K562 (cell line): ENCODE measurements around the gene LDLRAD3. TPM values are rescaled to one million over a fixed set of nuclear protein-coding genes. Genes with fewer than 3 reads are reported as not detected.

ENCODE experiments used
- ATAC-seq: fragments of 200-7000 bp; cut with Tn5 transposase; 3 replicates; pipeline ENCODE4 v1.9.1; 2020; ENCODE audit warnings: moderate library complexity
- BruUV-seq: library from RNA; stranded (reverse); fragments of 400-500 nt; replicated peaks from 2 replicates; lab custom pipeline; 2021; lab: Mats Ljungman, UMichigan
- CTCF ChIA-PET: fragments of 300-600 bp; formaldehyde crosslinking; extraction: SDS; loops from one replicate; lab custom pipeline; 2021; ENCODE audit warnings: low intra/inter-chr PET ratio; lab: Yijun Ruan, JAX
- POLR2A ChIA-PET: fragments of 300-600, 350-650 bp; sonication (Branson Sonifier 250); formaldehyde crosslinking; extraction: SDS; loops from one replicate; lab custom pipeline; 2021; ENCODE audit warnings: antibody characterized with exemption, inconsistent platforms; lab: Yijun Ruan, JAX
- DNase-seq, 4 experiments: peaks; one replicate each; pipeline versions ENCODE4 v3.0.0 to v3.0.0-alpha.2; 2011 to 2018; ENCODE audit warnings: low spot score in 3 of 4, mixed read lengths in 3 of 4; ENCODE audit errors: extremely low read depth in 1 of 4
- FAIRE-seq: peaks from 2 replicates; lab custom pipeline; 2011; peaks lifted over from hg19 to GRCh38; lab: Jason Lieb, UNC
- H2AFZ ChIP-seq: 2 replicates; pipeline ENCODE4 v1.6.0; 2011; ENCODE audit warnings: low read depth, low read length, control low read depth, inconsistent platforms
- H3K27ac ChIP-seq: fragments of 200-600 bp; 3 replicates; pipeline ENCODE4 v1.8.0; 2011; ENCODE audit warnings: low read depth, mild to moderate bottlenecking, control low read depth, inconsistent platforms, low read length, moderate library complexity, mixed read lengths; ENCODE audit errors: extremely low read depth
- H3K27me3 ChIP-seq, 2 experiments: fragments of 300-600 bp in 1 of 2; 2 replicates in 1 of 2; 3 replicates in 1 of 2; pipeline versions ENCODE4 v1.6.0 to v1.8.0; 2011; ENCODE audit warnings: inconsistent platforms in 2 of 2, low read length in 2 of 2, mild to moderate bottlenecking in 1 of 2, mixed read lengths in 1 of 2, moderate library complexity in 1 of 2; ENCODE audit not compliant: control insufficient read depth in 2 of 2, insufficient read depth in 2 of 2
- H3K36me3 ChIP-seq: fragments of 300-600 bp; 3 replicates; pipeline ENCODE4 v1.8.0; 2011; ENCODE audit warnings: mild to moderate bottlenecking, low read length, inconsistent platforms; ENCODE audit not compliant: control insufficient read depth, insufficient read depth
- H3K4me1 ChIP-seq, 2 experiments: fragments of 200-600 bp in 1 of 2; replicated peaks in 1 of 2; 2 replicates in 1 of 2; 3 replicates in 1 of 2; pipeline versions ENCODE4 v1.5.1 to v1.8.0; 2011; ENCODE audit warnings: inconsistent platforms in 2 of 2, low read length in 2 of 2, mild to moderate bottlenecking in 1 of 2, mixed read lengths in 1 of 2, moderate library complexity in 1 of 2; ENCODE audit not compliant: control insufficient read depth in 2 of 2, insufficient read depth in 2 of 2
- H3K4me2 ChIP-seq: 2 replicates; pipeline ENCODE4 v1.6.1; 2011; ENCODE audit warnings: low read length, control low read depth, inconsistent platforms, mixed read lengths; ENCODE audit not compliant: insufficient read depth
- H3K4me3 ChIP-seq: fragments of 200-600 bp; sonication (generic), shearing (Covaris generic); 2 replicates; pipeline ENCODE4 v1.5.1; 2016; ENCODE audit warnings: control low read depth, inconsistent platforms
- H3K79me2 ChIP-seq: fragments of 200-600 bp; 3 replicates; pipeline ENCODE4 v1.8.0; 2011; ENCODE audit warnings: low read length, inconsistent platforms; ENCODE audit not compliant: control insufficient read depth, insufficient read depth
- H3K9ac ChIP-seq, 2 experiments: 2 replicates each; pipeline versions ENCODE4 v1.6.0 to v1.6.1; 2011; ENCODE audit warnings: low read depth in 2 of 2, low read length in 2 of 2, control low read depth in 1 of 2, inconsistent platforms in 1 of 2, mild to moderate bottlenecking in 1 of 2, mixed read lengths in 1 of 2; ENCODE audit not compliant: insufficient read depth in 1 of 2
- H3K9me1 ChIP-seq: one replicate; pipeline ENCODE4 v1.6.0; 2011; ENCODE audit warnings: inconsistent platforms, mild to moderate bottlenecking, low read length, moderate library complexity; ENCODE audit not compliant: control insufficient read depth, insufficient read depth
- H3K9me3 ChIP-seq: replicated peaks from 2 replicates; pipeline ENCODE4 v1.5.1; 2011; ENCODE audit warnings: low read depth, low read length, inconsistent platforms; ENCODE audit not compliant: control insufficient read depth, insufficient read depth
- H4K20me1 ChIP-seq: replicated peaks from 2 replicates; pipeline ENCODE4 v1.6.1; 2011; ENCODE audit warnings: low read length, inconsistent platforms, mixed read lengths; ENCODE audit not compliant: control insufficient read depth, insufficient read depth
- E2F5 ChIP-seq: sonication (generic); formaldehyde crosslinking; IDR thresholded peaks from 2 replicates; pipeline ENCODE4 v1.8.0; 2022; ENCODE audit warnings: mild to moderate bottlenecking, missing genetic modification reagents
- ELF2 ChIP-seq: fragments of 250-450 bp; sonication (Bioruptor Pico); IDR thresholded peaks from 2 replicates; pipeline ENCODE4 v1.5.0; 2021; ENCODE audit warnings: mild to moderate bottlenecking
- NBN ChIP-seq: fragments of 450-650 bp; IDR thresholded peaks from 2 replicates; pipeline ENCODE4 v1.6.1; 2016; ENCODE audit warnings: low read depth, mild to moderate bottlenecking
- POU5F1 ChIP-seq: fragments of 150-350 bp; IDR thresholded peaks from 2 replicates; pipeline ENCODE4 v1.6.1; 2014; ENCODE audit warnings: borderline replicate concordance, low read length, low read depth, mild to moderate bottlenecking; ENCODE audit not compliant: partially characterized antibody
- PTTG1 ChIP-seq: fragments of 450-650 bp; IDR thresholded peaks from 2 replicates; pipeline ENCODE4 v1.6.1; 2016; ENCODE audit warnings: low read depth, mild to moderate bottlenecking, missing genetic modification characterization, missing compliant biosample characterization
- SP1 ChIP-seq: sonication (generic); formaldehyde crosslinking; IDR thresholded peaks from 2 replicates; pipeline ENCODE4 v1.8.1; 2022; ENCODE audit warnings: mild to moderate bottlenecking, missing genetic modification reagents
- TAF15 ChIP-seq: fragments of 200-400 bp; formaldehyde crosslinking; IDR thresholded peaks from 2 replicates; pipeline ENCODE4 v1.6.1; 2017; ENCODE audit warnings: mild to moderate bottlenecking, low read depth, low read length, moderate library complexity
- THRA ChIP-seq: fragments of 450-650 bp; IDR thresholded peaks from 2 replicates; pipeline ENCODE4 v1.6.1; 2017; ENCODE audit warnings: mild to moderate bottlenecking, moderate library complexity
- ZBTB43 ChIP-seq: sonication (generic); formaldehyde crosslinking; IDR thresholded peaks from 2 replicates; pipeline ENCODE4 v1.8.0; 2023; ENCODE audit warnings: mild to moderate bottlenecking, missing genetic modification reagents
- ZNF444 ChIP-seq: fragments of 250-450 bp; sonication (Bioruptor Pico); IDR thresholded peaks from 2 replicates; pipeline ENCODE4 v1.4.0; 2020; ENCODE audit warnings: mild to moderate bottlenecking, moderate library complexity
- ZNF507 ChIP-seq: conservative IDR thresholded peaks from 2 replicates; pipeline ENCODE4 v1.6.1; 2017; ENCODE audit warnings: missing genetic modification characterization, missing compliant biosample characterization
- WGBS: fragments of 100-300 bp; shearing (Covaris generic); methylation state at CpG from one replicate; pipeline ENCODE4 v1.1.6; 2016; ENCODE audit warnings: low coverage, mixed read lengths; ENCODE audit not compliant: insufficient coverage; ENCODE audit errors: missing lambda C conversion rate; 5-methylcytosine and 5-hydroxymethylcytosine counted together
- in situ Hi-C: fragments of 300-500 bp; cut with MboI; formaldehyde crosslinking; loops from 4 replicates; pipeline ENCODE4 v1.15.0; 2018; ENCODE audit warnings: inconsistent platforms, mixed read lengths
- intact Hi-C: fragments of 100-400 bp; cut with micrococcal nuclease; formaldehyde crosslinking; loops from 2 replicates; pipeline ENCODE4 v1.14.2; 2022
- polyA plus RNA-seq, 8 experiments: library from polyadenylated mRNA; depleted of rRNA in 4 of 8; stranded (reverse) in 5 of 8; unstranded in 3 of 8; fragments of >200 nt; fragmentation: Nextera tagmentation in 2 of 8; fragmentation: Illumina TruSeq in 1 of 8; extraction: Ambion mirVana in 2 of 8; extraction: Trizol in 1 of 8; gene quantifications; 2 replicates each; pipeline versions ENCODE4 v1.2.1 to v1.2.3, GENCODE V29; 2011 to 2014; ENCODE audit warnings: inconsistent platforms in 1 of 8, missing spikeins in 1 of 8
- total RNA-seq, 7 experiments: library from RNA; depleted of rRNA in 6 of 7; stranded (reverse); fragments of >200 nt in 6 of 7; fragmentation: Illumina TruSeq in 2 of 7; extraction: Trizol in 2 of 7; gene quantifications; 2 replicates each; pipeline versions ENCODE4 v1.2.1 to v1.2.3, GENCODE V29; 2011 to 2021; ENCODE audit warnings: low replicate concordance in 1 of 7

Gene LDLRAD3
- total and polyA plus RNA-seq, 9 of the 15 experiments (the other 6 are each of a cell fraction or from before 2014, with no cell fraction given): 0.73 to 7.2 (median 3.5) TPM

- FAIRE-seq (no peak), ATAC-seq (no peak), DNase-seq (no peak)
- Histone ChIP-seq H3K27me3 (no peaks in the 10 kb centered on the region), H3K4me1 (no peaks in the 10 kb centered on the region; a peak in 2 of 5 replicates), H3K9me3 (no peaks in the 10 kb centered on the region; the same call in 1 of the 2 replicates), H3K9me1 (no peaks in the 10 kb centered on the region), H3K27ac (no peak overlapping the region), H3K4me3 (no peak overlapping the region), H3K79me2 (no peaks in the 10 kb centered on the region), H4K20me1 (no peaks in the 10 kb centered on the region), H2AFZ (no peak overlapping the region), H3K9ac (no peak overlapping the region), H3K36me3 (no peaks in the 10 kb centered on the region), H3K4me2 (no peak overlapping the region)
- intact Hi-C loops (loop anchor here (5.0 to 10.0 kb wide), 2 partner anchors 188 to 311 kb away; partner anchors contain the start of gene LDLRAD3), in situ Hi-C loops (no loop called here)
- TF ChIP-seq ELF2 (CRISPR knock-in tag) (no peak), ZNF444 (CRISPR knock-in tag) (no peak), TAF15 (no peak), NBN (no peak), ZBTB43 (no peak), SP1 (CRISPR knock-in tag) (no peak), PTTG1 (tag) (no peak), ZNF507 (tag) (no peak), POU5F1 (no peak), E2F5 (CRISPR knock-in tag) (no peak), THRA (no peak)
- ChIA-PET CTCF (interaction anchor here (0.6 to 1.0 kb wide), 3 partner anchors 55 to 518 kb away, joined by 3 to 4 read pairs (median 3); no protein-coding TSS in a partner anchor), POLR2A (no interaction called here)
- no CpG with 5 or more reads among the region's 1 CpG for WGBS
- BruUV-seq: no TSS peak
Observed at GRCh38 chr11:36132940-36133339, 189.1 kb downstream of the LDLRAD3 start.
